Measurements from ENCODE around the gene XRN1. TPM values are rescaled to one million over a fixed set of nuclear protein-coding genes. Genes with fewer than 3 reads are reported as not detected.
"Not testable (repeated sequence)": the region's sequence is repeated elsewhere in the genome, so short reads cannot be mapped to it uniquely, and the experiment has no call there.

XRN1 gene
- total RNA-seq, 1 experiment from 2014 or later, result 26.7 TPM

GRCh38 chr3:142447301-142447851 is 461 bp downstream of the XRN1 start:
- ChIA-PET CTCF (no interaction called here), POLR2A (ENCODE audit: low non-redundant PET) (no interaction called here)
- H3K27ac ChIP-seq (ENCODE audit: low read depth, low read length, poor library complexity, severe bottlenecking), result peak overlapping the region; percentile 96
- intact Hi-C loops (cut with micrococcal nuclease; ENCODE audit: unreplicated experiment), result no loop called here
- DNase-seq (ENCODE audit: low spot score), result peak; percentile 30
- peaks cover 12% of the 10 kb centered on the region for H3K4me1 ChIP-seq (ENCODE audit: insufficient read depth, low read length, poor library complexity, severe bottlenecking)
- no peak for TF ChIP-seq EZH2 (IDR thresholded peaks at IDR 0.05; ENCODE audit: borderline replicate concordance, low read depth, low read length, poor library complexity, severe bottlenecking)
- H3K36me3 ChIP-seq (ENCODE audit: insufficient read depth, low read length, poor library complexity, severe bottlenecking), result no peaks in the 10 kb centered on the region
- no peaks in the 10 kb centered on the region for H3K27me3 ChIP-seq (replicated peaks; ENCODE audit: insufficient read depth, low read depth, low read length, poor library complexity)
- BruUV-seq (replicated peaks), result no TSS peak
- H3K9me3 ChIP-seq (ENCODE audit: low read depth, low read length, poor library complexity, severe bottlenecking), result no peaks in the 10 kb centered on the region
- peak overlapping the region; percentile 99 for H3K4me3 ChIP-seq (ENCODE audit: low read depth, low read length, poor library complexity, severe bottlenecking)

- DNase-seq (ENCODE audit: low spot score), result no peak
- H3K9me3 ChIP-seq (ENCODE audit: low read depth, low read length, poor library complexity, severe bottlenecking), result no peaks in the 10 kb centered on the region
- intact Hi-C loops (cut with micrococcal nuclease; ENCODE audit: unreplicated experiment), result no loop called here
- CTCF ChIA-PET, result no interaction called here
- no peak overlapping the region for H3K27ac ChIP-seq (ENCODE audit: low read depth, low read length, poor library complexity, severe bottlenecking)
- no peaks in the 10 kb centered on the region for H3K36me3 ChIP-seq (ENCODE audit: insufficient read depth, low read length, poor library complexity, severe bottlenecking)
- H3K27me3 ChIP-seq (replicated peaks; ENCODE audit: insufficient read depth, low read depth, low read length, poor library complexity), result no peaks in the 10 kb centered on the region
- POLR2A ChIA-PET (ENCODE audit: low non-redundant PET), result no interaction called here
- BruUV-seq (replicated peaks), result no TSS peak
- peaks cover 12% of the 10 kb centered on the region for H3K4me1 ChIP-seq (ENCODE audit: insufficient read depth, low read length, poor library complexity, severe bottlenecking)
- H3K4me3 ChIP-seq (ENCODE audit: low read depth, low read length, poor library complexity, severe bottlenecking), result peak overlapping the region; percentile 99
- no peak for TF ChIP-seq EZH2 (IDR thresholded peaks at IDR 0.05; ENCODE audit: borderline replicate concordance, low read depth, low read length, poor library complexity, severe bottlenecking)
- TF ChIP-seq, protein P1, sequence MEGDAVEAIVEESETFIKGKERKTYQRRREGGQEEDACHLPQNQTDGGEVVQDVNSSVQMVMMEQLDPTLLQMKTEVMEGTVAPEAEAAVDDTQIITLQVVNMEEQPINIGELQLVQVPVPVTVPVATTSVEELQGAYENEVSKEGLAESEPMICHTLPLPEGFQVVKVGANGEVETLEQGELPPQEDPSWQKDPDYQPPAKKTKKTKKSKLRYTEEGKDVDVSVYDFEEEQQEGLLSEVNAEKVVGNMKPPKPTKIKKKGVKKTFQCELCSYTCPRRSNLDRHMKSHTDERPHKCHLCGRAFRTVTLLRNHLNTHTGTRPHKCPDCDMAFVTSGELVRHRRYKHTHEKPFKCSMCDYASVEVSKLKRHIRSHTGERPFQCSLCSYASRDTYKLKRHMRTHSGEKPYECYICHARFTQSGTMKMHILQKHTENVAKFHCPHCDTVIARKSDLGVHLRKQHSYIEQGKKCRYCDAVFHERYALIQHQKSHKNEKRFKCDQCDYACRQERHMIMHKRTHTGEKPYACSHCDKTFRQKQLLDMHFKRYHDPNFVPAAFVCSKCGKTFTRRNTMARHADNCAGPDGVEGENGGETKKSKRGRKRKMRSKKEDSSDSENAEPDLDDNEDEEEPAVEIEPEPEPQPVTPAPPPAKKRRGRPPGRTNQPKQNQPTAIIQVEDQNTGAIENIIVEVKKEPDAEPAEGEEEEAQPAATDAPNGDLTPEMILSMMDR (conservative IDR thresholded peaks at IDR 0.05; ENCODE audit: low read depth, low read length), result no peak
Observed at GRCh38 chr3:142445816-142446254, 2.0 kb downstream of the XRN1 start.

GRCh38 chr3:142444343-142444742 is 3.5 kb downstream of the XRN1 start:
- Histone ChIP-seq H3K36me3 (ENCODE audit: insufficient read depth, low read length, poor library complexity, severe bottlenecking) (no peaks in the 10 kb centered on the region), H3K4me1 (ENCODE audit: insufficient read depth, low read length, poor library complexity, severe bottlenecking) (peaks cover 12% of the 10 kb centered on the region), H3K9me3 (ENCODE audit: low read depth, low read length, poor library complexity, severe bottlenecking) (no peaks in the 10 kb centered on the region), H3K27me3 (replicated peaks; ENCODE audit: insufficient read depth, low read depth, low read length, poor library complexity) (no peaks in the 10 kb centered on the region), H3K27ac (ENCODE audit: low read depth, low read length, poor library complexity, severe bottlenecking) (no peak overlapping the region), H3K4me3 (ENCODE audit: low read depth, low read length, poor library complexity, severe bottlenecking) (no peak overlapping the region)
- CTCF ChIA-PET, result no interaction called here
- no peak for TF ChIP-seq EZH2 (IDR thresholded peaks at IDR 0.05; ENCODE audit: borderline replicate concordance, low read depth, low read length, poor library complexity, severe bottlenecking)
- TF ChIP-seq, protein P1 (conservative IDR thresholded peaks at IDR 0.05; ENCODE audit: low read depth, low read length), result no peak
- POLR2A ChIA-PET (ENCODE audit: low non-redundant PET), result no interaction called here
- BruUV-seq (replicated peaks), result no TSS peak
- DNase-seq (ENCODE audit: low spot score), result no peak
- intact Hi-C loops (cut with micrococcal nuclease; ENCODE audit: unreplicated experiment), result no loop called here

- DNase-seq (ENCODE audit: low spot score); POLR2A ChIA-PET (ENCODE audit: low non-redundant PET); H3K4me1 ChIP-seq (ENCODE audit: insufficient read depth, low read length, poor library complexity, severe bottlenecking); H3K36me3 ChIP-seq (ENCODE audit: insufficient read depth, low read length, poor library complexity, severe bottlenecking); BruUV-seq (replicated peaks); CTCF ChIA-PET; H3K27ac ChIP-seq (ENCODE audit: low read depth, low read length, poor library complexity, severe bottlenecking); H3K9me3 ChIP-seq (ENCODE audit: low read depth, low read length, poor library complexity, severe bottlenecking); intact Hi-C loops (cut with micrococcal nuclease; ENCODE audit: unreplicated experiment); H3K27me3 ChIP-seq (replicated peaks; ENCODE audit: insufficient read depth, low read depth, low read length, poor library complexity); H3K4me3 ChIP-seq (ENCODE audit: low read depth, low read length, poor library complexity, severe bottlenecking): not testable (repeated sequence)
Observed at GRCh38 chr3:142443060-142443459, 4.8 kb downstream of the XRN1 start.

GRCh38 chr3:142439499-142440220 is 8.2 kb downstream of the XRN1 start:
- H3K4me1 ChIP-seq (ENCODE audit: insufficient read depth, low read length, poor library complexity, severe bottlenecking); intact Hi-C loops (cut with micrococcal nuclease; ENCODE audit: unreplicated experiment); H3K9me3 ChIP-seq (ENCODE audit: low read depth, low read length, poor library complexity, severe bottlenecking); POLR2A ChIA-PET (ENCODE audit: low non-redundant PET); H3K36me3 ChIP-seq (ENCODE audit: insufficient read depth, low read length, poor library complexity, severe bottlenecking); DNase-seq (ENCODE audit: low spot score); H3K27me3 ChIP-seq (replicated peaks; ENCODE audit: insufficient read depth, low read depth, low read length, poor library complexity); H3K4me3 ChIP-seq (ENCODE audit: low read depth, low read length, poor library complexity, severe bottlenecking); BruUV-seq (replicated peaks); CTCF ChIA-PET; H3K27ac ChIP-seq (ENCODE audit: low read depth, low read length, poor library complexity, severe bottlenecking): not testable (repeated sequence)

DNA sequence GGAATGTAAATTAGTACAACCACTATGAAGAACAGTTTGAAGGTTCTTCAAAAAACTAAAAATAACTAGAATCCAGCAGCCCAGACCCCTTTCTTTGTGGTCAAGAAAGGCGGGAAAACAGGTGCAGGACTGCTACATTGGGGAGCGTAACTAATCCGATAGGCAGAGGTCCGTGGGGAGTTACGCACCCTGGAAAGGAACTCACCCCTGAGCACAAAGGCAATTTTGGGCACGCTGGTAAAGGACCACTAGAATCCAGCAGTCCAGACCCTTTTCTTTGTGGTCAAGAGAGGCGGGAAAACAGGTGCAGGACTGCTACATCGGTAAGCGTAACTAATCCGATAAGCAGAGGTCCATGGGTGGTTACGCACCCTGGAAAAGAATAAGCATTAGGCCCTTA is 9.7 kb downstream of the XRN1 start:
- POLR2A ChIA-PET (ENCODE audit: low non-redundant PET); H3K4me3 ChIP-seq (ENCODE audit: low read depth, low read length, poor library complexity, severe bottlenecking); BruUV-seq (replicated peaks); H3K9me3 ChIP-seq (ENCODE audit: low read depth, low read length, poor library complexity, severe bottlenecking); H3K4me1 ChIP-seq (ENCODE audit: insufficient read depth, low read length, poor library complexity, severe bottlenecking); CTCF ChIA-PET; DNase-seq (ENCODE audit: low spot score); intact Hi-C loops (cut with micrococcal nuclease; ENCODE audit: unreplicated experiment); H3K27me3 ChIP-seq (replicated peaks; ENCODE audit: insufficient read depth, low read depth, low read length, poor library complexity); H3K36me3 ChIP-seq (ENCODE audit: insufficient read depth, low read length, poor library complexity, severe bottlenecking); H3K27ac ChIP-seq (ENCODE audit: low read depth, low read length, poor library complexity, severe bottlenecking): not testable (repeated sequence)
